IMR-90 (cell line): ENCODE results near the gene GALNT17. TPM values are rescaled to one million over a fixed set of nuclear protein-coding genes. Genes with fewer than 3 reads are reported as not detected.

Experiments
- ATAC-seq: fragments of 200-7000 bp; cut with Tn5 transposase; 2 replicates; pipeline ENCODE4 v1.9.1; 2020; ENCODE audit warnings: low read depth, mild to moderate bottlenecking, moderate library complexity
- BruUV-seq: library from RNA; stranded (reverse); fragments of 400-500 nt; replicated peaks from 2 replicates; lab custom pipeline; 2021; lab: Mats Ljungman, UMichigan
- CTCF ChIA-PET: fragments of 300-600 bp; formaldehyde crosslinking; extraction: SDS; loops from one replicate; lab custom pipeline; 2021; ENCODE audit warnings: antibody characterized with exemption; lab: Yijun Ruan, JAX
- POLR2A ChIA-PET: fragments of 300-600 bp; sonication (Branson Sonifier 250); formaldehyde crosslinking; loops from one replicate; lab custom pipeline; 2022; ENCODE audit warnings: antibody characterized with exemption; ENCODE audit not compliant: unreplicated experiment; lab: Charles Lee
- DNase-seq: peaks from one replicate; pipeline ENCODE4 v3.0.0; 2013
- H2AFZ ChIP-seq: replicated peaks from 2 replicates; pipeline ENCODE3; 2013; ENCODE audit warnings: low read length, mild to moderate bottlenecking; ENCODE audit not compliant: poor library complexity
- H2AK5ac ChIP-seq: 2 replicates; pipeline ENCODE4 v1.6.1; 2013; ENCODE audit warnings: low read depth, low read length, inconsistent platforms
- H2AK9ac ChIP-seq: replicated peaks from 2 replicates; pipeline ENCODE3; 2013; ENCODE audit warnings: mild to moderate bottlenecking, low read depth, low read length, moderate library complexity; ENCODE audit not compliant: poor library complexity
- H2BK120ac ChIP-seq: 2 replicates; pipeline ENCODE4 v1.6.1; 2013; ENCODE audit warnings: low read depth, low read length, inconsistent platforms
- H2BK15ac ChIP-seq: 3 replicates; pipeline ENCODE4 v1.6.1; 2013; ENCODE audit warnings: low read depth, low read length, inconsistent platforms
- H2BK20ac ChIP-seq: 2 replicates; pipeline ENCODE4 v1.6.1; 2013; ENCODE audit warnings: low read depth, mild to moderate bottlenecking, inconsistent platforms, low read length, moderate library complexity
- H2BK5ac ChIP-seq: 2 replicates; pipeline ENCODE4 v1.6.1; 2013; ENCODE audit warnings: mild to moderate bottlenecking, low read depth, low read length, inconsistent platforms; ENCODE audit not compliant: poor library complexity, severe bottlenecking
- H3K14ac ChIP-seq: replicated peaks from 2 replicates; pipeline ENCODE4 v1.6.1; 2013; ENCODE audit warnings: low read depth, low read length, inconsistent platforms
- H3K18ac ChIP-seq: 2 replicates; pipeline ENCODE4 v1.6.1; 2013; ENCODE audit warnings: low read depth, low read length, control low read depth
- H3K23ac ChIP-seq: 2 replicates; pipeline ENCODE4 v1.6.1; 2013; ENCODE audit warnings: low read depth, low read length, inconsistent platforms
- H3K27ac ChIP-seq: 2 replicates; pipeline ENCODE4 v1.5.1; 2013; ENCODE audit warnings: mild to moderate bottlenecking, control low read depth, low read length; ENCODE audit not compliant: insufficient read depth
- H3K27me3 ChIP-seq: 2 replicates; pipeline ENCODE4 v1.6.1; 2013; ENCODE audit warnings: low read length; ENCODE audit not compliant: control insufficient read depth, insufficient read depth
- H3K36me3 ChIP-seq: 2 replicates; pipeline ENCODE4 v1.6.1; 2013; ENCODE audit warnings: low read length, mixed read lengths; ENCODE audit not compliant: control insufficient read depth, insufficient read depth
- H3K4ac ChIP-seq: 2 replicates; pipeline ENCODE4 v1.6.1; 2013; ENCODE audit warnings: low read depth, low read length, inconsistent platforms
- H3K4me1 ChIP-seq: 2 replicates; pipeline ENCODE4 v1.6.1; 2013; ENCODE audit warnings: low read length, mixed read lengths; ENCODE audit not compliant: control insufficient read depth, insufficient read depth
- H3K4me2 ChIP-seq: 2 replicates; pipeline ENCODE4 v1.6.1; 2013; ENCODE audit warnings: low read depth, mild to moderate bottlenecking, control low read depth, low read length, moderate library complexity
- H3K4me3 ChIP-seq: 2 replicates; pipeline ENCODE4 v1.5.1; 2013; ENCODE audit warnings: low read depth, mild to moderate bottlenecking, control low read depth, low read length, moderate library complexity; ENCODE audit not compliant: insufficient read depth
- H3K56ac ChIP-seq: 2 replicates; pipeline ENCODE4 v1.6.1; 2013; ENCODE audit warnings: low read length, inconsistent platforms; ENCODE audit not compliant: insufficient read depth; ENCODE audit errors: extremely low read depth
- H3K79me1 ChIP-seq, 2 experiments: 2 replicates each; pipeline ENCODE4 v1.6.1; 2013; ENCODE audit warnings: low read length in 2 of 2, inconsistent platforms in 1 of 2, low read depth in 1 of 2
- H3K9ac ChIP-seq: 2 replicates; pipeline ENCODE4 v1.6.1; 2013; ENCODE audit warnings: low read depth, low read length, control low read depth
- H3K9me1 ChIP-seq: 2 replicates; pipeline ENCODE4 v1.6.1; 2013; ENCODE audit warnings: low read length, inconsistent platforms; ENCODE audit not compliant: insufficient read depth
- H3K9me3 ChIP-seq: 2 replicates; pipeline ENCODE4 v1.6.1; 2013; ENCODE audit warnings: low read length; ENCODE audit not compliant: control insufficient read depth, insufficient read depth
- H4K20me1 ChIP-seq: 2 replicates; pipeline ENCODE4 v1.6.1; 2013; ENCODE audit warnings: low read length, inconsistent platforms; ENCODE audit not compliant: insufficient read depth
- H4K5ac ChIP-seq: 2 replicates; pipeline ENCODE4 v1.6.1; 2013; ENCODE audit warnings: mild to moderate bottlenecking, low read depth, low read length, control low read depth
- H4K8ac ChIP-seq, 2 experiments: 2 replicates each; pipeline ENCODE4 v1.6.1; 2013; ENCODE audit warnings: low read depth in 2 of 2, low read length in 2 of 2, control low read depth in 1 of 2, inconsistent platforms in 1 of 2
- H4K91ac ChIP-seq: 2 replicates; pipeline ENCODE4 v1.6.1; 2013; ENCODE audit warnings: low read depth, low read length, inconsistent platforms; ENCODE audit not compliant: insufficient read depth
- BHLHE40 ChIP-seq: fragments of 150-350 bp; IDR thresholded peaks from 2 replicates; pipeline ENCODE4 v1.6.1; 2016; ENCODE audit warnings: mild to moderate bottlenecking, low read depth, low read length
- CEBPB ChIP-seq: IDR thresholded peaks from 2 replicates; pipeline ENCODE4 v1.6.1; 2012; ENCODE audit warnings: low read depth, low read length, improper control_type of control experiment
- CHD1 ChIP-seq: IDR thresholded peaks from 2 replicates; pipeline ENCODE4 v1.6.1; 2012; ENCODE audit warnings: low read depth, low read length, improper control_type of control experiment
- CTCF ChIP-seq: conservative IDR thresholded peaks from 2 replicates; pipeline ENCODE4 v1.5.1; 2012; ENCODE audit warnings: mild to moderate bottlenecking, low read depth, low read length, improper control_type of control experiment
- ELK1 ChIP-seq: fragments of 150-350 bp; IDR thresholded peaks from 2 replicates; pipeline ENCODE4 v1.6.1; 2016; ENCODE audit warnings: low read depth, mild to moderate bottlenecking, low read length, moderate library complexity, borderline replicate concordance
- FOS ChIP-seq: fragments of 150-350 bp; IDR thresholded peaks from 2 replicates; pipeline ENCODE4 v1.6.1; 2016; ENCODE audit warnings: low read depth, low read length
- MAFK ChIP-seq: IDR thresholded peaks from 2 replicates; pipeline ENCODE4 v1.6.1; 2012; ENCODE audit warnings: low read depth, low read length, improper control_type of control experiment
- MAZ ChIP-seq: IDR thresholded peaks from 2 replicates; pipeline ENCODE4 v1.6.1; 2012; ENCODE audit warnings: low read depth, mild to moderate bottlenecking, low read length, improper control_type of control experiment, moderate library complexity, borderline replicate concordance
- MXI1 ChIP-seq: IDR thresholded peaks from 2 replicates; pipeline ENCODE4 v1.6.1; 2012; ENCODE audit warnings: low read depth, mild to moderate bottlenecking, low read length, moderate library complexity, borderline replicate concordance
- NFE2L2 ChIP-seq: fragments of 150-350 bp; IDR thresholded peaks from 2 replicates; pipeline ENCODE4 v1.6.1; 2016; ENCODE audit warnings: low read depth, mild to moderate bottlenecking, low read length
- POLR2A ChIP-seq: IDR thresholded peaks from 2 replicates; pipeline ENCODE4 v1.6.1; 2012; ENCODE audit warnings: mild to moderate bottlenecking, low read depth, low read length
- RAD21 ChIP-seq: IDR thresholded peaks from 2 replicates; pipeline ENCODE4 v1.6.1; 2012; ENCODE audit warnings: low read length, improper control_type of control experiment
- RCOR1 ChIP-seq: IDR thresholded peaks from 2 replicates; pipeline ENCODE4 v1.6.1; 2012; ENCODE audit warnings: mild to moderate bottlenecking, low read length, improper control_type of control experiment; ENCODE audit not compliant: insufficient replicate concordance
- RFX5 ChIP-seq: IDR thresholded peaks from 2 replicates; pipeline ENCODE4 v1.8.0; 2012; ENCODE audit warnings: low read depth, mild to moderate bottlenecking, low read length, moderate library complexity
- SMC3 ChIP-seq: fragments of 150-350 bp; IDR thresholded peaks from 2 replicates; pipeline ENCODE4 v1.6.1; 2016; ENCODE audit warnings: low read depth, mild to moderate bottlenecking, antibody characterized with exemption, low read length, moderate library complexity
- USF2 ChIP-seq: fragments of 150-350 bp; IDR thresholded peaks from 2 replicates; pipeline ENCODE4 v1.6.1; 2017; ENCODE audit warnings: mild to moderate bottlenecking, antibody characterized with exemption, low read length, low read depth
- WGBS, 2 experiments: methylation state at CpG; one replicate each; pipeline versions ENCODE4 v1.1.5 to v1.1.7; 2013; ENCODE audit warnings: missing lambda C conversion rate in 2 of 2; ENCODE audit not compliant: insufficient read length in 1 of 2; ENCODE audit errors: extremely low coverage in 2 of 2; 5-methylcytosine and 5-hydroxymethylcytosine counted together
- dilution Hi-C: fragments of 300-500 bp; cut with HindIII; formaldehyde crosslinking; loops from one replicate; pipeline ENCODE4 v1.14.3; 2018; ENCODE audit warnings: low sequenced_read_pairs; ENCODE audit not compliant: unreplicated experiment
- in situ Hi-C: fragments of 300-500 bp; cut with MboI; formaldehyde crosslinking; loops from 3 replicates; pipeline ENCODE4 v1.14.3; 2019; ENCODE audit warnings: low sequenced_read_pairs, inconsistent platforms, mixed read lengths
- intact Hi-C: fragments of 100-400 bp; cut with micrococcal nuclease; formaldehyde crosslinking; loops from 2 replicates; pipeline ENCODE4 v1.10.0; 2022
- polyA plus RNA-seq, 3 experiments: library from polyadenylated mRNA; depleted of rRNA; stranded (reverse); fragments of >200 nt; gene quantifications; 2 replicates each; pipeline ENCODE4 v1.2.3, GENCODE V29; 2012; ENCODE audit warnings: low replicate concordance in 1 of 3
- total RNA-seq: library from RNA; depleted of rRNA; stranded (reverse); fragments of >200 nt; gene quantifications from 2 replicates; pipeline ENCODE4 v1.2.3, GENCODE V29; 2012

The GALNT17 gene
- total and polyA plus RNA-seq, 2 of the 4 experiments (the other 2 are of a cell fraction): not detected

- H4K91ac ChIP-seq: no peak overlapping the region
- WGBS, 2 experiments: 20% methylated on average over 1 of the region's 6 CpGs; no CpG with 5 or more reads in 1 of the 2 experiments
- no peaks in the 10 kb centered on the region for H3K36me3 ChIP-seq
- no peak overlapping the region for H3K23ac ChIP-seq
- no peak overlapping the region for H3K18ac ChIP-seq
- ATAC-seq (no peak), DNase-seq (no peak)
- H2BK5ac ChIP-seq: no peak overlapping the region
- no peak overlapping the region for H3K14ac ChIP-seq
- H3K9me3 ChIP-seq: peaks cover 30% of the 10 kb centered on the region
- H4K20me1 ChIP-seq: no peaks in the 10 kb centered on the region
- H2AK5ac ChIP-seq: no peak overlapping the region
- in situ Hi-C loops (no loop called here), intact Hi-C loops (no loop called here), dilution Hi-C loops (no loop called here)
- no peak overlapping the region for H2AK9ac ChIP-seq
- no TSS peak for BruUV-seq
- POLR2A ChIA-PET: no interaction called here
- no peak overlapping the region for H2AFZ ChIP-seq
- H3K9ac ChIP-seq: no peak overlapping the region
- no peak overlapping the region for H2BK120ac ChIP-seq
- no peaks in the 10 kb centered on the region for H3K4me1 ChIP-seq
- no peak overlapping the region for H3K4me3 ChIP-seq
- H3K79me1 ChIP-seq: no peaks in the 10 kb centered on the region
- CTCF ChIA-PET: no interaction called here
- H3K56ac ChIP-seq: no peak overlapping the region
- H3K27me3 ChIP-seq: no peaks in the 10 kb centered on the region
- H3K4ac ChIP-seq: no peak overlapping the region
- H2BK15ac ChIP-seq: no peak overlapping the region
- no peak overlapping the region for H4K8ac ChIP-seq
- TF ChIP-seq CEBPB (no peak), MAZ (no peak), BHLHE40 (no peak), RAD21 (no peak), ELK1 (no peak), CTCF (no peak), RFX5 (no peak), NFE2L2 (no peak), USF2 (no peak), MAFK (no peak), POLR2A (no peak), MXI1 (no peak), RCOR1 (no peak), FOS (no peak), SMC3 (no peak), CHD1 (no peak)
- H3K27ac ChIP-seq: no peak overlapping the region
- no peak overlapping the region for H3K4me2 ChIP-seq
- no peak overlapping the region for H4K5ac ChIP-seq
- H3K9me1 ChIP-seq: no peaks in the 10 kb centered on the region
- H2BK20ac ChIP-seq: no peak overlapping the region
Observed at GRCh38 chr7:71566991-71567390, 435.0 kb downstream of the GALNT17 start.
